ENCODE data around the gene CFAP300.

The CFAP300 gene

GRCh38 chr11:102114032-102114431 lies 66.8 kb downstream of the CFAP300 start:
- Histone ChIP-seq H3K4me2 (ENCODE audit: low read length) (no peak overlapping the region), H3K36me3 (ENCODE audit: control insufficient read depth, insufficient read depth, low read length) (no peaks in the 10 kb centered on the region), H3K4ac (ENCODE audit: low read depth, low read length) (no peak overlapping the region), H3K79me1 (ENCODE audit: low read length) (no peaks in the 10 kb centered on the region), H3K79me2 (ENCODE audit: control insufficient read depth, insufficient read depth, low read length) (peaks cover 34% of the 10 kb centered on the region), H2BK15ac (replicated peaks; ENCODE audit: low read depth) (no peak overlapping the region), H4K8ac (ENCODE audit: low read depth, low read length) (no peak overlapping the region), H3K27ac (ENCODE audit: low read depth, low read length) (no peak overlapping the region), H3K56ac (ENCODE audit: low read length) (no peak overlapping the region), H3K9ac (ENCODE audit: low read length) (no peak overlapping the region), H3K27me3 (ENCODE audit: insufficient read depth, low read length, poor library complexity) (no peaks in the 10 kb centered on the region), H3K4me1 (ENCODE audit: control insufficient read depth, low read depth, low read length) (peaks cover 5% of the 10 kb centered on the region), H3K23ac (ENCODE audit: low read length) (no peak overlapping the region), H3K18ac (ENCODE audit: low read length) (no peak overlapping the region), H2AK5ac (ENCODE audit: low read length) (no peak overlapping the region), H4K5ac (ENCODE audit: low read length) (no peak overlapping the region), H2BK5ac (ENCODE audit: low read length) (no peak overlapping the region), H2BK120ac (ENCODE audit: low read depth, low read length) (no peak overlapping the region), H3K4me3 (ENCODE audit: low read length) (no peak overlapping the region)
- no CpG with 5 or more reads among the region's 4 CpGs for WGBS (ENCODE audit: extremely low coverage, insufficient coverage, low lambda C conversion rate)
- DNase-seq = peak; percentile 46

GRCh38 chr11:102115557-102115956 lies 68.3 kb downstream of the CFAP300 start:
- no peak overlapping the region for H2AK5ac ChIP-seq (ENCODE audit: low read length)
- no peak overlapping the region for H3K18ac ChIP-seq (ENCODE audit: low read length)
- H2BK120ac ChIP-seq (ENCODE audit: low read depth, low read length) = no peak overlapping the region
- H3K27ac ChIP-seq (ENCODE audit: low read depth, low read length) = peak overlapping the region; percentile 29
- H3K23ac ChIP-seq (ENCODE audit: low read length) = no peak overlapping the region
- no peaks in the 10 kb centered on the region for H3K79me1 ChIP-seq (ENCODE audit: low read length)
- H2BK15ac ChIP-seq (replicated peaks; ENCODE audit: low read depth) = no peak overlapping the region
- peaks cover 5% of the 10 kb centered on the region for H3K4me1 ChIP-seq (ENCODE audit: control insufficient read depth, low read depth, low read length)
- no peak overlapping the region for H3K9ac ChIP-seq (ENCODE audit: low read length)
- H3K27me3 ChIP-seq (ENCODE audit: insufficient read depth, low read length, poor library complexity) = no peaks in the 10 kb centered on the region
- H4K5ac ChIP-seq (ENCODE audit: low read length) = no peak overlapping the region
- no peak overlapping the region for H3K4me3 ChIP-seq (ENCODE audit: low read length)
- no peak overlapping the region for H3K56ac ChIP-seq (ENCODE audit: low read length)
- no peak overlapping the region for H4K8ac ChIP-seq (ENCODE audit: low read depth, low read length)
- peaks cover 37% of the 10 kb centered on the region for H3K79me2 ChIP-seq (ENCODE audit: control insufficient read depth, insufficient read depth, low read length)
- H3K4ac ChIP-seq (ENCODE audit: low read depth, low read length) = no peak overlapping the region
- DNase-seq = peak; percentile 82
- no peak overlapping the region for H2BK5ac ChIP-seq (ENCODE audit: low read length)
- H3K36me3 ChIP-seq (ENCODE audit: control insufficient read depth, insufficient read depth, low read length) = no peaks in the 10 kb centered on the region
- H3K4me2 ChIP-seq (ENCODE audit: low read length) = no peak overlapping the region

DNA sequence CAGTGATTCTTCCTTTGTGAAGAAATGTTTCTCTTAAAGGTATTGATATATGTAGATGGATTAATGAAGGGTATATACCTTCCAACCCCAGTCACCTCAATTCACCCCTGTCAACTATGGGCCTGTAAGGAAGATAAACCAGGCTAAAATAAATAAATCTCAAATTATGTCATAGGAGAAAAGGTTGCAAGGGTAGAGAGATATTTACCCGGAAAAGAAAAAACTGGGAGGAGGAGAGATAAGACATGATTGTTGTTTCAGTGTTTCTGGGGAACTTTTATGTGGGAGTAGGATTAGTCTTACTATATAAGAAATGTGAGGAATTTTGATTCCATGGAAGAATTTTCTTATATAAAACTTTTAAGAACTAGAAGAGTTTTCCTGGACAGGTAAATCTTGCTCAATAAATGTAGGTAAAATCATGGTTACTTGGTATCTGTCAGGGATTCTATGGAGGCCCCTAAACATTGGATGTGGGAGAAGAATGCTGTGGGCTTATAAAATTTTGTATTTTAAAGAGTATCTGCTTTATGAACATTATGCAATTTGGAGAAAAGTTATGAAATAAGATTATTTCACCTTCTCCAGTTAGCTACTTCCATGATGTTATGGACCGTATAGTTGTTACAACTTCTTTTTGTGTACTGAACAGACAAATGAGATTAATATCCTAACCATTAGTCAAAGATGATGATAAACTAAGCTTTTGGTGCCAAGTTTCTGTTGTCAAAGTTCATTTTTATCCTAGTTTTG lies 69.4 kb downstream of the CFAP300 start:
- no peak for DNase-seq
- Histone ChIP-seq H3K4me2 (ENCODE audit: low read length) (no peak overlapping the region), H3K36me3 (ENCODE audit: control insufficient read depth, insufficient read depth, low read length) (no peaks in the 10 kb centered on the region), H3K27me3 (ENCODE audit: insufficient read depth, low read length, poor library complexity) (no peaks in the 10 kb centered on the region), H4K8ac (ENCODE audit: low read depth, low read length) (no peak overlapping the region), H2BK5ac (ENCODE audit: low read length) (no peak overlapping the region), H3K79me2 (ENCODE audit: control insufficient read depth, insufficient read depth, low read length) (peaks cover 48% of the 10 kb centered on the region), H3K23ac (ENCODE audit: low read length) (no peak overlapping the region), H3K4me1 (ENCODE audit: control insufficient read depth, low read depth, low read length) (peaks cover 5% of the 10 kb centered on the region), H3K56ac (ENCODE audit: low read length) (no peak overlapping the region), H2BK120ac (ENCODE audit: low read depth, low read length) (no peak overlapping the region), H4K5ac (ENCODE audit: low read length) (no peak overlapping the region), H3K18ac (ENCODE audit: low read length) (no peak overlapping the region), H3K4ac (ENCODE audit: low read depth, low read length) (no peak overlapping the region), H3K4me3 (ENCODE audit: low read length) (no peak overlapping the region), H3K27ac (ENCODE audit: low read depth, low read length) (no peak overlapping the region), H3K79me1 (ENCODE audit: low read length) (no peaks in the 10 kb centered on the region), H2BK15ac (replicated peaks; ENCODE audit: low read depth) (no peak overlapping the region), H2AK5ac (ENCODE audit: low read length) (no peak overlapping the region), H3K9ac (ENCODE audit: low read length) (no peak overlapping the region)
- no CpG with 5 or more reads among the region's 2 CpGs for WGBS (ENCODE audit: extremely low coverage, insufficient coverage, low lambda C conversion rate)

- H3K4me1 ChIP-seq (ENCODE audit: control insufficient read depth, low read depth, low read length) = peaks cover 5% of the 10 kb centered on the region
These were observed 70.4 kb downstream of the CFAP300 start for GRCh38 chr11:102117472-102118113.

DNA sequence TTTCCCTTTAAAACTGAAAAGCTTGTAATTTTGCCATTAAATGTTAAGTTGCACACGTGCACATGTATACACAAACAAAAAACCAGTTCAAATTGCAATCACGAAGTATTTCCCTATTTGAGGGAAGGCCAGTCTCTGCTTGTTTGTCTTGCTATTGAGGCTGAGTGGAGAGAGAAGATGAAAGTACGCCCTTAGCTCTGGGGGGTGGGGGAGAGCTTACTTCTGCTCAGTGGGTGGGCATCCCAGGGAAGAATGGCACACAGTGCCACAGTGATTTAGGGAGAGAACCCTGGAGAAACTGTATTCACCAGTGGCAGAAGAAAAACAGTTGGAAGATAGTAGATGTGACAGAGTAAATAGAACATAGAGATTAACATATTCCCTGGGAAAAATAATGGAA lies 71.7 kb downstream of the CFAP300 start:
- Histone ChIP-seq H3K79me2 (ENCODE audit: control insufficient read depth, insufficient read depth, low read length) (peaks cover 52% of the 10 kb centered on the region), H3K23ac (ENCODE audit: low read length) (no peak overlapping the region), H3K18ac (ENCODE audit: low read length) (no peak overlapping the region), H3K4ac (ENCODE audit: low read depth, low read length) (no peak overlapping the region), H2BK15ac (replicated peaks; ENCODE audit: low read depth) (no peak overlapping the region), H3K79me1 (ENCODE audit: low read length) (no peaks in the 10 kb centered on the region), H4K8ac (ENCODE audit: low read depth, low read length) (no peak overlapping the region), H2BK5ac (ENCODE audit: low read length) (no peak overlapping the region), H3K27me3 (ENCODE audit: insufficient read depth, low read length, poor library complexity) (no peaks in the 10 kb centered on the region), H3K56ac (ENCODE audit: low read length) (no peak overlapping the region), H3K4me3 (ENCODE audit: low read length) (no peak overlapping the region), H2AK5ac (ENCODE audit: low read length) (no peak overlapping the region), H3K27ac (ENCODE audit: low read depth, low read length) (no peak overlapping the region), H3K4me2 (ENCODE audit: low read length) (no peak overlapping the region), H2BK120ac (ENCODE audit: low read depth, low read length) (no peak overlapping the region), H3K4me1 (ENCODE audit: control insufficient read depth, low read depth, low read length) (peaks cover 5% of the 10 kb centered on the region), H3K36me3 (ENCODE audit: control insufficient read depth, insufficient read depth, low read length) (no peaks in the 10 kb centered on the region), H4K5ac (ENCODE audit: low read length) (no peak overlapping the region), H3K9ac (ENCODE audit: low read length) (no peak overlapping the region)
- DNase-seq = peak; percentile 54
- no CpG with 5 or more reads among the region's 3 CpGs for whole genome bisulfite sequencing (ENCODE audit: extremely low coverage, insufficient coverage, low lambda C conversion rate)

More at GRCh38 chr11:102117472-102118113, 70.4 kb downstream of the CFAP300 start:
- H2AK5ac ChIP-seq (ENCODE audit: low read length) = no peak overlapping the region
- H3K4me3 ChIP-seq (ENCODE audit: low read length) = no peak overlapping the region
- H3K56ac ChIP-seq (ENCODE audit: low read length) = no peak overlapping the region
- no peak overlapping the region for H2BK15ac ChIP-seq (replicated peaks; ENCODE audit: low read depth)
- H3K23ac ChIP-seq (ENCODE audit: low read length) = no peak overlapping the region
- no peak overlapping the region for H3K4me2 ChIP-seq (ENCODE audit: low read length)
- no peaks in the 10 kb centered on the region for H3K36me3 ChIP-seq (ENCODE audit: control insufficient read depth, insufficient read depth, low read length)
- H3K79me1 ChIP-seq (ENCODE audit: low read length) = no peaks in the 10 kb centered on the region
- no peak overlapping the region for H4K5ac ChIP-seq (ENCODE audit: low read length)
- no peak for DNase-seq
- no peak overlapping the region for H3K27ac ChIP-seq (ENCODE audit: low read depth, low read length)
- no peak overlapping the region for H3K4ac ChIP-seq (ENCODE audit: low read depth, low read length)
- H2BK120ac ChIP-seq (ENCODE audit: low read depth, low read length) = no peak overlapping the region
- H3K79me2 ChIP-seq (ENCODE audit: control insufficient read depth, insufficient read depth, low read length) = peaks cover 49% of the 10 kb centered on the region
- no peak overlapping the region for H3K18ac ChIP-seq (ENCODE audit: low read length)
- H3K27me3 ChIP-seq (ENCODE audit: insufficient read depth, low read length, poor library complexity) = no peaks in the 10 kb centered on the region
- no peak overlapping the region for H3K9ac ChIP-seq (ENCODE audit: low read length)
- no peak overlapping the region for H2BK5ac ChIP-seq (ENCODE audit: low read length)
- no peak overlapping the region for H4K8ac ChIP-seq (ENCODE audit: low read depth, low read length)
- no CpG with 5 or more reads among the region's 4 CpGs for WGBS (ENCODE audit: extremely low coverage, insufficient coverage, low lambda C conversion rate)
